Measurements from ENCODE around the gene GRID1.

The GRID1 gene

DNA sequence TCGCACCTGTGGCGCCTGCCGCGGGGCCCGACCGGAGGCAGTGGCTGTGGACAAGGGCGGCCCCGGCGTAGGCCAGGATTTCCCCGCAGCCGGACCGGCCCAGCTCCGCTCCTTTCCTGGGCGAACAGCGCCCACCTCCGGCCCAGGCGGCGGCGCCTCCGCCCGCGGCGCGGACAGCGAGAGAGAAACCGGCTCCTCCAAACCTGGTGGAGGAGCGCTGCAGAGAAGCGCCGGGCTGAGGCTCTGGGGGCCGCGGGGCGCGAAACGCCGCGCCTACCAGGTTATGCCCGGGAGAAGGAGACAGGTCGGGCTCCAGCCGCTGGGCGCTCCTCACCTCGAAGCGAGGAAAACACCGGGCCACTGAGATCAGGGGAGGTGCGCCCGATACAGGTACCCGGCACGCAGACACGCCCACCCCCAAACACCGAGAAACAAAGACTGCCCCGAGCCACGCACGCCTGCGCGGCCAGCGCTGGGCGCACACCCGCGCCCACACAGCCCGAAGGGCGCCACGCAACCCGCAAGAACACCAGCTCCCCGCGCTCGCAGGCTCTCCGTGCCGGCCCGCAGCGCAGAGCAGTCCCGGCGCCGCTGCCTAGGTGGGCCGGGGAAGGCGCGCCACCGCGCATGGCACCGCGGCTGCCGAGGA lies 3.3 kb downstream of the GRID1 start:
- H3K9me3 ChIP-seq (ENCODE audit: low read depth, low read length) = no peaks in the 10 kb centered on the region
- TF ChIP-seq FOXP2 (optimal IDR thresholded peaks at IDR 0.05; ENCODE audit: control extremely low read depth, extremely low read length, insufficient read depth) (no peak), EZH2 (IDR thresholded peaks at IDR 0.05) (no peak), POLR2AphosphoS5 (IDR thresholded peaks at IDR 0.05; ENCODE audit: borderline replicate concordance, low read depth, low read length) (no peak)
- no peak overlapping the region for H3K27ac ChIP-seq
- no peak overlapping the region for H3K4me3 ChIP-seq
- no peak overlapping the region for H3K9ac ChIP-seq (ENCODE audit: insufficient read length)
- no peak for DNase-seq (ENCODE audit: low read depth, low spot score)
- no peaks in the 10 kb centered on the region for H3K36me3 ChIP-seq (ENCODE audit: insufficient read depth, low read length)

DNA sequence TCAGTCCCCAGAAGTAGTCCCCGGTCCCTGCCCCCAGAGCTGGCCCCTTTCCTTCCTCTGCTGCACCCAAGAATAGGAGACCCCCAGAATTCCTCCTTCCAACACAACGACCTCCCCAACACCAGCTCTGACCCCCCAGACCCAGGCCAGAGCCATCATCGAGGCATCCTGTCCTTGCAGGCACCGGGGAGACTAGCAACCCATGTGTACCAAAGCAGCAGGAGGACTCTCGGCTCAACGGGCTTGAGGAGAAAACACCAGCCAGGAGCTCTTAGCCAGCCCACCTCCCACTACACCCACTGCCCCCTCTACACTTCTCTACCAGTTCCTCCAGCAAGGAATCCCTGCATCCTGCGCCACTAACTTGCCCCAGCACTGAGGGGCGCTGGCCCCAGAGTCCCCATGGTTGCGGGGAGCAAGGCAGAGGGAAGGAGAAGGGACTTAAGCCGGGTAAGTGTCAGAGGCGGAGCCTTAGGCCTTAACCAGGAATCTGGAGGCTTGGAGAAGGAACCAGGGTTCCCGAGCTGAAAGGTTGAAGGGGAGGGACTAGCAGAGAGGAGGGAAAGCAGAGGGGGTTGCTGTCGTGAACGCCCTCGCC lies 3.9 kb downstream of the GRID1 start:
- TF ChIP-seq EZH2 (IDR thresholded peaks at IDR 0.05) = no peak
- TF ChIP-seq FOXP2 (optimal IDR thresholded peaks at IDR 0.05; ENCODE audit: control extremely low read depth, extremely low read length, insufficient read depth) = no peak
- TF ChIP-seq POLR2AphosphoS5 (IDR thresholded peaks at IDR 0.05; ENCODE audit: borderline replicate concordance, low read depth, low read length) = no peak
- Histone ChIP-seq H3K27ac (no peak overlapping the region), H3K36me3 (ENCODE audit: insufficient read depth, low read length) (no peaks in the 10 kb centered on the region), H3K4me3 (no peak overlapping the region), H3K9ac (ENCODE audit: insufficient read length) (no peak overlapping the region), H3K9me3 (ENCODE audit: low read depth, low read length) (no peaks in the 10 kb centered on the region)
- no peak for DNase-seq (ENCODE audit: low read depth, low spot score)

DNA sequence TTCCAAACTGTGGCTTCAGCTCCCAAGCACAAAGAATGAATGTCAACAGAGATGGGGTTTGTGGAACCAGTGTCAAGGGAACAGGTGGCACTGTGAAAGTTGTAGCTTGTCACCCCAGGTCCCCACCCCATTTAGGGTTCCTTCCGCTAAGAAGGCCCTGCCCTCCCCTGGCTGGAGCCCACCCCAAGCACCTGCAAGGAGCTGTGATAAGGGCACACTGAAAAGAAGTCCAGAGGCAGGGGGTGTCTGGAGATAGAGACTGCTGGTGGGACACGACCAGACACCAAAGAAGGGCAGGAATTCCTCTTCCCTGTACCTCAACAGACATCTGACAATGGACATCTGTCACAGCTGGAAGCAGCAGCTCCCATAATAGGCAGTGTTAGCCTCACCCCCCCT lies 4.5 kb downstream of the GRID1 start:
- Histone ChIP-seq H3K36me3 (ENCODE audit: insufficient read depth, low read length) (no peaks in the 10 kb centered on the region), H3K9me3 (ENCODE audit: low read depth, low read length) (no peaks in the 10 kb centered on the region), H3K4me3 (no peak overlapping the region), H3K9ac (ENCODE audit: insufficient read length) (no peak overlapping the region), H3K27ac (no peak overlapping the region)
- TF ChIP-seq EZH2 (IDR thresholded peaks at IDR 0.05) = no peak
- TF ChIP-seq FOXP2 (optimal IDR thresholded peaks at IDR 0.05; ENCODE audit: control extremely low read depth, extremely low read length, insufficient read depth) = no peak
- TF ChIP-seq POLR2AphosphoS5 (IDR thresholded peaks at IDR 0.05; ENCODE audit: borderline replicate concordance, low read depth, low read length) = no peak
- no peak for DNase-seq (ENCODE audit: low read depth, low spot score)

DNA sequence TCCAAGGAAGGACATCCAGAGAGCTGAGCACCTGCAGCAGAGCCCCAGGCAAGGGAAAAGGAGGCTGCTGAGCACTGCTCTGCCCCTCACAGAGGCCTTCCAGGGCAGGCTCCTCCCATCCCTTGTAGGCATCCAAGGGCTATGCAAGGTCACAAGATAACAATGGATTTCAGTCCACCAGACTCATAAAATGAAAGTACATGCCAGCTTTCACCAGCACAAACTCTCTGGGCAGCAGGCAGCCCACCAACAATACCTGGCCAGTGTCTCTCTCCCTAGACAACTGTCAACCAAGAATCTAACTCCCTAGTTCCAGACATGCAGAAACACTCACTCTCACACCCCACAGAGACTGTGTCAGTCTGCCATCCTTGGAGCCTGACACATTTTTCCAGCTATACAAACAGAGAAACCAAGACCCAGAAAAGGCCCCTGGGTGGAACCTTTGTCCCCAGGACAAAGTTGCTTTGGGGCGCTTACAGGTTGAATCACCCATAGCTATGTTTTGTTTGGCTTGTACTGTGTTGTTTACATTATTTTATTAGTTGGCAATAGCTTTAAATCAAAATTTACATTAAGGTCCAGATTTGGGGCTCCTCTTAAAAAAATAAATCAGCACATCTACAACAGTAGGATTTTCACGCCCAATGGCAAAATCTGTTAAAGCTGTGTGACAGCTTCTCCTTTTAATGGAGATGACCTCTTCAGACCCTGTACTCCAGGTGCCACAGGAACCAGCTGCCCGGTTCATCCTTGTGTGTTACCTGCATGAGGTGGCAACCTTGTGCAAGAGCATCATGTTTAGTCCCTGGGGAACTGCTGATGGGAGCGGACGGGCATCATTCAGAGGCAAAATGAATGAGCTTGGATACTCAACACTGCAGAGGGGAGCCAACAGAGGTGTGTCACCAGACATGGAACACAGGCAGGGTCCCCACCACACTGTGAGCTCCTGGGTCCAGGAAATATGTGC lies 5.2 kb downstream of the GRID1 start:
- no peak overlapping the region for H3K27ac ChIP-seq
- H3K4me3 ChIP-seq = no peak overlapping the region
- no peaks in the 10 kb centered on the region for H3K9me3 ChIP-seq (ENCODE audit: low read depth, low read length)
- no peak overlapping the region for H3K9ac ChIP-seq (ENCODE audit: insufficient read length)
- DNase-seq (ENCODE audit: low read depth, low spot score) = no peak
- no peak for TF ChIP-seq POLR2AphosphoS5 (IDR thresholded peaks at IDR 0.05; ENCODE audit: borderline replicate concordance, low read depth, low read length)
- no peak for TF ChIP-seq EZH2 (IDR thresholded peaks at IDR 0.05)
- no peak for TF ChIP-seq FOXP2 (optimal IDR thresholded peaks at IDR 0.05; ENCODE audit: control extremely low read depth, extremely low read length, insufficient read depth)
- no peaks in the 10 kb centered on the region for H3K36me3 ChIP-seq (ENCODE audit: insufficient read depth, low read length)

DNA sequence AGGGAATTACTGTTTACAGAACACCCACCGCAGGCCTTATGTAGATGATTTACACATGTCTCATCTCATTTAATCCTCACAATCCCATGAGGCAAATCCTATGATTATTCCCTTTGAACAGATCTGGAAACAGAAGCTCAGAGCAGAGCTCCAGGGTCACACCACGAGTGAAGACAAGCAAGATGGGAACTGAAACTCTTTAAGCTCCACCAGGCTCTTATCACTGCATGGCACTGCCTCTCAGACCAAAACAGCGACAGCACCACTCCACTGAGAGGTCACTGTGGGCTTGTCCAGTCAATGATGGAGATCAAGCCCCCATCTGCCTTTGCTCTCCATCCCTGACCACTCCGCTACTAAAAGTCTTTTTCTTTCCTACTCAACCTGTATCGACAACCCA lies 5.9 kb downstream of the GRID1 start:
- no peak overlapping the region for H3K4me3 ChIP-seq
- no peaks in the 10 kb centered on the region for H3K9me3 ChIP-seq (ENCODE audit: low read depth, low read length)
- H3K9ac ChIP-seq (ENCODE audit: insufficient read length) = no peak overlapping the region
- H3K36me3 ChIP-seq (ENCODE audit: insufficient read depth, low read length) = no peaks in the 10 kb centered on the region
- H3K27ac ChIP-seq = no peak overlapping the region
- no peak for DNase-seq (ENCODE audit: low read depth, low spot score)
- TF ChIP-seq POLR2AphosphoS5 (IDR thresholded peaks at IDR 0.05; ENCODE audit: borderline replicate concordance, low read depth, low read length) (no peak), EZH2 (IDR thresholded peaks at IDR 0.05) (no peak), FOXP2 (optimal IDR thresholded peaks at IDR 0.05; ENCODE audit: control extremely low read depth, extremely low read length, insufficient read depth) (no peak)

DNA sequence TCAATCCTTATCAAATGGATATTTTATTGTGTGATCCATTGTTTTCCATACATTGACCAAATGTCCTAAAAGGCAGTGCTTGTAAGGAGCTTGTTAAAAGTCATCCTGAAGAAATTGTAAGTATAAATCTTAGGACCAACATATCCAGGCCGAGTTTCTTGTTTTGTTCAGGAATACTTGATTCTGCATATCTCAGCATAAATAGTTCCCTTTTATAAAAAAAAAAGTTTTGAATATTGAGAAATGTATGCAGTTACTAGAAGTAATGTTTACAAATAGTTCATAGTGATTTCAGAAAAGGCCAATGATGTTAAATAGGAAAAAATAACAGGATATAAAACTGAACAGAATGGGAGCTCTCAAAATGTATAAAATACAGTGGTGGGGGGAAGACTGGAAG lies 6.6 kb downstream of the GRID1 start:
- Histone ChIP-seq H3K4me3 (no peak overlapping the region), H3K9ac (ENCODE audit: insufficient read length) (no peak overlapping the region), H3K9me3 (ENCODE audit: low read depth, low read length) (no peaks in the 10 kb centered on the region), H3K36me3 (ENCODE audit: insufficient read depth, low read length) (no peaks in the 10 kb centered on the region), H3K27ac (no peak overlapping the region)
- no peak for DNase-seq (ENCODE audit: low read depth, low spot score)
- TF ChIP-seq POLR2AphosphoS5 (IDR thresholded peaks at IDR 0.05; ENCODE audit: borderline replicate concordance, low read depth, low read length) = no peak

DNA sequence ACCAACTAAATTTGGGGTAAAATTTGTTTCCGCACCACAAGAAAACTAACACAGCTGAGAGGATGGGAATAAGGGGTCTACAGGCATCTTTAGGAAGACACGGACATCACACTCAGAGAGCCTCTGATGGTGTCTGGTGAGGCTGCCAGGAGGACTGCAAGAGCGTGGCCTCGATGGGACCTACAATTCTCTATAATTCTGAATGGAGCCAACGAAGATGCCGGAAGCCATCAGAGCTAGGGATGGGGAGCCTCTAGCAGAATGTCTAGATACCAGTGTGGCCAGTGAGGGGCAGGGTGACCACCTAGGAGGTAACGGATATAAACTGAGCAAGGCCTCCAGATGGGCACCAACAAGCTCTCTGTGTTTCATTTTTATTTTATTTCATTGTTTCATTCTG lies 7.5 kb downstream of the GRID1 start:
- Histone ChIP-seq H3K9ac (ENCODE audit: insufficient read length) (no peak overlapping the region), H3K27ac (no peak overlapping the region), H3K9me3 (ENCODE audit: low read depth, low read length) (no peaks in the 10 kb centered on the region), H3K4me3 (no peak overlapping the region), H3K36me3 (ENCODE audit: insufficient read depth, low read length) (no peaks in the 10 kb centered on the region)
- no peak for TF ChIP-seq FOXP2 (optimal IDR thresholded peaks at IDR 0.05; ENCODE audit: control extremely low read depth, extremely low read length, insufficient read depth)
- no peak for TF ChIP-seq POLR2AphosphoS5 (IDR thresholded peaks at IDR 0.05; ENCODE audit: borderline replicate concordance, low read depth, low read length)
- no peak for TF ChIP-seq EZH2 (IDR thresholded peaks at IDR 0.05)
- DNase-seq (ENCODE audit: low read depth, low spot score) = no peak

DNA sequence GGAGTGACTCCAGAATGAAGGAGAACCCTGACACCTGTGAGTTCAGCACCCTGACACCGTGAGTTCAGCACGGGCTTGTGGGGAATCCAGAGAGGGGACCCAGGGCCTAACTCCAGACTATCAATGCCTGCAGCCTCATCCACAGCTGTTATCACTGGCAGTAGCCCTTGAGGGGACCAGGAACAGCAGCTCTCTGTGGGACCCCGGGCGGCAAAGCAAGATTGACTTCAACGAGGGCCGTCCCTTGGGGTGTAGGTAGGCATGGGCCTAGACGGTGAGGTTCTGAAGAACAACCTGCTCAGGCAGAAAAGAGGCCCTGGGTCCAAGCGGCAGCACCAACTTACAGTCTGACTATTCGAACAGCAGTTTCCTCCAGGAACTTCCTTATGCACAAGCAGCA lies 8.9 kb downstream of the GRID1 start:
- TF ChIP-seq FOXP2 (optimal IDR thresholded peaks at IDR 0.05; ENCODE audit: control extremely low read depth, extremely low read length, insufficient read depth) (no peak), EZH2 (IDR thresholded peaks at IDR 0.05) (no peak), POLR2AphosphoS5 (IDR thresholded peaks at IDR 0.05; ENCODE audit: borderline replicate concordance, low read depth, low read length) (no peak)
- Histone ChIP-seq H3K27ac (no peak overlapping the region), H3K4me3 (no peak overlapping the region), H3K9ac (ENCODE audit: insufficient read length) (no peak overlapping the region), H3K9me3 (ENCODE audit: low read depth, low read length) (no peaks in the 10 kb centered on the region), H3K36me3 (ENCODE audit: insufficient read depth, low read length) (no peaks in the 10 kb centered on the region)
- DNase-seq (ENCODE audit: low read depth, low spot score) = no peak
